Hepatocyte (in vitro differentiated cells): Measurements from ENCODE around the gene TRIM15. TPM values are rescaled to one million over a fixed set of nuclear protein-coding genes. Genes with fewer than 3 reads are reported as not detected.

Experiments used
- DNase-seq: peaks from one replicate; pipeline ENCODE4 v3.0.0-alpha.2; 2016; ENCODE audit warnings: low spot score
- H2AFZ ChIP-seq: fragments of 200-600 bp; sonication (generic); 2 replicates; pipeline ENCODE4 v1.6.0; 2016; ENCODE audit warnings: antibody characterized with exemption, mild to moderate bottlenecking
- H3K27ac ChIP-seq: fragments of 200-600 bp; sonication (generic); 2 replicates; pipeline ENCODE4 v1.5.1; 2016; ENCODE audit warnings: mild to moderate bottlenecking
- H3K27me3 ChIP-seq: fragments of 200-600 bp; sonication (generic); 2 replicates; pipeline ENCODE4 v1.6.1; 2016
- H3K36me3 ChIP-seq: fragments of 200-600 bp; sonication (generic); replicated peaks from 2 replicates; pipeline ENCODE4 v1.5.1; 2016; ENCODE audit warnings: low read depth; ENCODE audit not compliant: insufficient read depth
- H3K4me1 ChIP-seq: fragments of 200-600 bp; sonication (generic); 2 replicates; pipeline ENCODE4 v1.5.1; 2016; ENCODE audit warnings: mild to moderate bottlenecking, moderate library complexity; ENCODE audit not compliant: insufficient read depth
- H3K4me2 ChIP-seq: fragments of 200-600 bp; sonication (generic); 2 replicates; pipeline ENCODE4 v1.6.0; 2016
- H3K4me3 ChIP-seq: fragments of 200-600 bp; sonication (generic); 2 replicates; pipeline ENCODE4 v1.5.1; 2016; ENCODE audit warnings: mild to moderate bottlenecking
- H3K79me2 ChIP-seq: fragments of 200-600 bp; sonication (generic); 2 replicates; pipeline ENCODE4 v1.6.0; 2017; ENCODE audit warnings: mild to moderate bottlenecking
- H3K9me2 ChIP-seq: fragments of 200-600 bp; sonication (generic); replicated peaks from 2 replicates; pipeline ENCODE4 v1.6.0; 2017; ENCODE audit warnings: mild to moderate bottlenecking; ENCODE audit not compliant: insufficient read depth
- H3K9me3 ChIP-seq: fragments of 200-600 bp; sonication (generic); 2 replicates; pipeline ENCODE4 v1.5.1; 2016; ENCODE audit warnings: low read depth, mild to moderate bottlenecking
- H4K20me1 ChIP-seq: fragments of 200-600 bp; sonication (generic); 2 replicates; pipeline ENCODE4 v1.6.0; 2016; ENCODE audit warnings: mild to moderate bottlenecking; ENCODE audit not compliant: insufficient read depth, poor library complexity, severe bottlenecking
- EZH2 ChIP-seq: fragments of 200-600 bp; sonication (generic); IDR thresholded peaks from 2 replicates; pipeline ENCODE4 v1.6.1; 2016; ENCODE audit warnings: antibody characterized with exemption, mild to moderate bottlenecking, borderline replicate concordance
- EZH2phosphoT487 ChIP-seq: fragments of 200-600 bp; sonication (generic); IDR thresholded peaks from one replicate; pipeline ENCODE4 v1.6.1; 2018; ENCODE audit warnings: antibody characterized with exemption, mild to moderate bottlenecking, low read depth, moderate library complexity; ENCODE audit not compliant: unreplicated experiment, severe bottlenecking
- WGBS: methylation state at CpG from one replicate; pipeline ENCODE4 v1.1.6; 2016; ENCODE audit warnings: low lambda C conversion rate; ENCODE audit errors: missing lambda C conversion rate; 5-methylcytosine and 5-hydroxymethylcytosine counted together
- polyA plus RNA-seq: library from polyadenylated mRNA; unstranded; fragments of >200 nt; fragmentation: Nextera tagmentation; extraction: Ambion mirVana; gene quantifications from 2 replicates; pipeline ENCODE4 v1.2.1, GENCODE V29; 2016
- total RNA-seq: library from RNA; depleted of rRNA; stranded (reverse); fragments of >200 nt; gene quantifications from 2 replicates; pipeline ENCODE4 v1.2.3, GENCODE V29; 2014
- TF ChIP-seq, protein P1 (sequence below): fragments of 200-600 bp; sonication (generic); IDR thresholded peaks from 2 replicates; pipeline ENCODE4 v1.5.1; 2016; ENCODE audit warnings: antibody characterized with exemption, mild to moderate bottlenecking; ENCODE audit not compliant: poor library complexity

TRIM15 gene
- total and polyA plus RNA-seq, 2 experiments from 2014 or later = 1.2 to 2.6 TPM

DNA sequence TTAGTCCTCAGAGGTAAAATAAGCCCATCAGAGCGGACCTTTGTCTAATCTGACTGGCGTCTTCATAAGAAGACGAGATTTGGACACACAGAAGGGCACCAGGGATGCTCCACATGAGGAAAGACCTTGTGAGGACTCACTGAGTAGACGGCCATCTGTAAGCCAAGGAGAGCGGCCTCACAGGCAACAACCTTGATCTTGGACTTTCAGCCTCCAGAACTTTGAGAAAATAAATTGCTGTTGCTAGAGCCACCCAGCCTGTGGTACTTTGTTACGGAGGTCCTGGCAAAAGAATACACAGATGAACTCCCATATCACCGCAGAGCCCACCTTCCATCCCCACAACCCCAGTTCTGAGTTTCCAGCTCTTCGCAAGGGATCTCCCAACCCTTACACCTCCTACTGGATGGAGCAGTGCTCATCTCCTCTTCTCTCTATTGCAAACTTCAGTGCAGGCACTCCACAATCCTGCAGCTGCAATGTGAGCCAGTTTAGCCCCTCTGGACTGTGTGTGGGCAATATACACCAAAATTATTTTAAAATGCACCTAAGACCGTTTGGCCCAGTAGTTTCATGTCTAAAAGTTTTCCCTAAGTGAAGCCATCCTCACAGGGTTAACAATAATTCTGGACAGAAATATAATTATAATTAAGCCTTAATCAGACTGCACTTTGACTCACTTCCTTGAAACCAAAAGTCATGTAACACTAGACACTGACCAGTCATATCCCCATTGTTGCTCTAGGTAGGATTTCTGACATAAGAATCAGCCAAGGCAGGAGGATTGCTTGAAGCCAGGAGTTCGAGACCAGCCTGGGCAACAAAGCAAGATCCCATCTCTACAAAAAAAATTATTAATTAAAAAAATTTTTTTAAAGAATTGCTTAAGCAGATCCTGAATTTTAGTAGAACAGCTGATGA lies 41.6 kb upstream of the TRIM15 start:
- H3K27ac ChIP-seq = no peak overlapping the region

DNA sequence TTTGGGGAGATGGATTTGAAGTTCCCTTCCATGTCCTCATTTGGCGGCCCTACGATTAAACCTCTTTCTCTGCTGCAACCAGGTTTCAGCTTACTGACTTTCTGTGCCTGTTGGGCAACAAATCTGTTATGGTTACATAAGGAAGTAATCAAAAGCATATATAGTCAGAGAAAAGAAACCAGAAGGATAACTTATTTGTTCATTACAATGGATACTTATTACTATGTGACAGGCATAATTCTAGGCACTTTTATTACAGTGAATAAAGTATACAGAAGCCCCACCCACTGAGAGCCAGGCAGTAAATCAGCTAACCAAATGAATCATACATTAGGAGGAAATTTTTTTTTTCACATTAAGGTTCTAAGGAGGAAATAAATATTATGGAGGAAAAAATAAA lies 40.8 kb upstream of the TRIM15 start:
- no peaks in the 10 kb centered on the region for H3K36me3 ChIP-seq
- no peak overlapping the region for H3K4me2 ChIP-seq
- H3K27me3 ChIP-seq = peaks cover 18% of the 10 kb centered on the region
- no peaks in the 10 kb centered on the region for H3K9me2 ChIP-seq
- no peak overlapping the region for H3K4me3 ChIP-seq
- H3K9me3 ChIP-seq = no peaks in the 10 kb centered on the region
- H2AFZ ChIP-seq = no peak overlapping the region
- DNase-seq = no peak
- peaks cover 12% of the 10 kb centered on the region for H3K4me1 ChIP-seq
- H4K20me1 ChIP-seq = no peaks in the 10 kb centered on the region
- H3K79me2 ChIP-seq = no peaks in the 10 kb centered on the region
- TF ChIP-seq EZH2 (no peak), EZH2phosphoT487 (no peak)
- TF ChIP-seq, protein P1, sequence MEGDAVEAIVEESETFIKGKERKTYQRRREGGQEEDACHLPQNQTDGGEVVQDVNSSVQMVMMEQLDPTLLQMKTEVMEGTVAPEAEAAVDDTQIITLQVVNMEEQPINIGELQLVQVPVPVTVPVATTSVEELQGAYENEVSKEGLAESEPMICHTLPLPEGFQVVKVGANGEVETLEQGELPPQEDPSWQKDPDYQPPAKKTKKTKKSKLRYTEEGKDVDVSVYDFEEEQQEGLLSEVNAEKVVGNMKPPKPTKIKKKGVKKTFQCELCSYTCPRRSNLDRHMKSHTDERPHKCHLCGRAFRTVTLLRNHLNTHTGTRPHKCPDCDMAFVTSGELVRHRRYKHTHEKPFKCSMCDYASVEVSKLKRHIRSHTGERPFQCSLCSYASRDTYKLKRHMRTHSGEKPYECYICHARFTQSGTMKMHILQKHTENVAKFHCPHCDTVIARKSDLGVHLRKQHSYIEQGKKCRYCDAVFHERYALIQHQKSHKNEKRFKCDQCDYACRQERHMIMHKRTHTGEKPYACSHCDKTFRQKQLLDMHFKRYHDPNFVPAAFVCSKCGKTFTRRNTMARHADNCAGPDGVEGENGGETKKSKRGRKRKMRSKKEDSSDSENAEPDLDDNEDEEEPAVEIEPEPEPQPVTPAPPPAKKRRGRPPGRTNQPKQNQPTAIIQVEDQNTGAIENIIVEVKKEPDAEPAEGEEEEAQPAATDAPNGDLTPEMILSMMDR = no peak
- H3K27ac ChIP-seq = no peak overlapping the region
- WGBS = 63% methylated on average over 2 of the region's 2 CpGs

More for the DNA sequence above, 41.6 kb upstream of the TRIM15 start:
- H3K27me3 ChIP-seq = peaks cover 12% of the 10 kb centered on the region
- WGBS = 83% methylated on average over 10 of the region's 10 CpGs
- H3K4me3 ChIP-seq = no peak overlapping the region
- no peaks in the 10 kb centered on the region for H3K79me2 ChIP-seq
- H3K4me1 ChIP-seq = peaks cover 6% of the 10 kb centered on the region
- H3K4me2 ChIP-seq = no peak overlapping the region
- H3K9me2 ChIP-seq = no peaks in the 10 kb centered on the region
- TF ChIP-seq, protein P1 = no peak
- no peak for TF ChIP-seq EZH2phosphoT487
- TF ChIP-seq EZH2 = no peak
- no peak overlapping the region for H2AFZ ChIP-seq
- no peaks in the 10 kb centered on the region for H4K20me1 ChIP-seq
- H3K36me3 ChIP-seq = no peaks in the 10 kb centered on the region
- DNase-seq = no peak
- H3K9me3 ChIP-seq = no peaks in the 10 kb centered on the region

DNA sequence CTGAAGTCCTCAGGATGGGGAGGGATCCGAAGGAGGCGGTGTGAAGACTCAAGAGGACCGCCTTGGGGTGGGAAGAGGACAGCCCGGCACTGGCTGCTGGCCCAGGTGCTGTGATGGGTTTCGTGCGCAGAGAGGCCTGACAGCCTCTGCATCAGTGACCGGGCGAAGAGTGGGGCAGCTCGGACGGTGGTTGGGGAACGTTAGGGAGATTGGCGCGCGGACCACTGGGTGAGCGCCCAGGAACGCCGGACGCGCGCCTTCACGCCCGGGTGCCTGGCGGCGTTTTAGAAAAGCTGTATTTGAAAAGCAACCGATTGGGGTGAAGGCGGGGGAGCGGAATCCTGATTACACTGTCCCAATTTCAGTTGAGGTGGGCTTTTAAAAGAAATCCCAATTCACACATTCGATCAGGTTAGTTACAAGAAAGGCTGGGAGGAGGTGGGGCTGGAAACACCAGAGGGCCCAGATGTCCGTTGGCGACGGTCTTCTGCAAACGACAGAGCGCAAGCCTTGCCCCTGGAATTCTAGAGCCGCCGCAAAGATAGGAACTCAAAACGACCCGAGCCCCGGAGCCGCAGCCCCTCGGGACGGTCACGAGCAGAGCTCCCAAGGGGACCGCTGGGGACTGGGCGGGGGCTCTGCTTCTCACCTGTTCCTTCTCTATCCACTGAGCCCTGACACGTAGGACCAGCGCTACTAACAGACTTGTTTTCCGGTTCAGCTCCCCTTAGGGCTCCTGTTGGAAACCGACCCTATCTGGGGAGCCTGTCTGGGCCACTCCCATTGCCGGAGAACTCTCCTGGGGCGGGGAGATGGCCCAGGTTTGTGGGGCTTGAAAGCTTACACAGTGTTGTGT lies 35.9 kb upstream of the TRIM15 start:
- TF ChIP-seq EZH2phosphoT487 = no peak
- TF ChIP-seq, protein P1 = no peak
- peak; percentile 57 for TF ChIP-seq EZH2
- Histone ChIP-seq H3K9me2 (no peaks in the 10 kb centered on the region), H3K27me3 (peaks cover 44% of the 10 kb centered on the region), H3K4me3 (peak overlapping the region; percentile 5), H3K4me2 (peak overlapping the region; percentile 76), H3K27ac (no peak overlapping the region), H3K79me2 (no peaks in the 10 kb centered on the region), H3K9me3 (no peaks in the 10 kb centered on the region), H3K36me3 (no peaks in the 10 kb centered on the region), H4K20me1 (no peaks in the 10 kb centered on the region), H3K4me1 (peaks cover 19% of the 10 kb centered on the region), H2AFZ (peak overlapping the region; percentile 64)
- no peak for DNase-seq
- 7% methylated on average over 49 of the region's 50 CpGs for WGBS
